ENCODE results near the gene IQGAP1. TPM values are rescaled to one million over a fixed set of nuclear protein-coding genes. Genes with fewer than 3 reads are reported as not detected.

Gene IQGAP1
- total and polyA plus RNA-seq, 8 donors: 178 to 296 (median 222) TPM

DNA sequence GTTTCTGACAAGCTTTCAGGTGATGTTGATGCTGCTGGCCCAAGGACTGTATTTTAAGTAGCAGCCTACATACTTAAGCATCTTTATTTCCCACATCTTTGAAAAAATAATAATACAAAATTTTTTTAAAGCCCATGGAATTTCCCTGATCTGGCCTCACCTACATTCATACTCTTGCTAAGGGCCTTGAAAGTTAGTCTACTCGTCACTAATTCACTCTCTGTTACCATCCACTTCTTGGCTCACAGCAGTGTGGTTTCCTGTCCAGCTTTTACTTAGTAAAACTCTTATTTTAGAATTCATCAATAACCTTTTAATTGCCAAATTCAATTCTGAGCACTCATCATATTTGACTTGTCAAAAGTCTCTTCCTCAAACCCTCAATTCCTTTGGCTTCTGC lies 82.4 kb downstream of the IQGAP1 start:
- intact Hi-C loops (cut with DNase I): no loop called here
- H3K27me3 ChIP-seq: no peaks in the 10 kb centered on the region
- DNase-seq (no peak), ATAC-seq (no peak)
- no peak overlapping the region for H3K27ac ChIP-seq
- TF ChIP-seq, protein P1, sequence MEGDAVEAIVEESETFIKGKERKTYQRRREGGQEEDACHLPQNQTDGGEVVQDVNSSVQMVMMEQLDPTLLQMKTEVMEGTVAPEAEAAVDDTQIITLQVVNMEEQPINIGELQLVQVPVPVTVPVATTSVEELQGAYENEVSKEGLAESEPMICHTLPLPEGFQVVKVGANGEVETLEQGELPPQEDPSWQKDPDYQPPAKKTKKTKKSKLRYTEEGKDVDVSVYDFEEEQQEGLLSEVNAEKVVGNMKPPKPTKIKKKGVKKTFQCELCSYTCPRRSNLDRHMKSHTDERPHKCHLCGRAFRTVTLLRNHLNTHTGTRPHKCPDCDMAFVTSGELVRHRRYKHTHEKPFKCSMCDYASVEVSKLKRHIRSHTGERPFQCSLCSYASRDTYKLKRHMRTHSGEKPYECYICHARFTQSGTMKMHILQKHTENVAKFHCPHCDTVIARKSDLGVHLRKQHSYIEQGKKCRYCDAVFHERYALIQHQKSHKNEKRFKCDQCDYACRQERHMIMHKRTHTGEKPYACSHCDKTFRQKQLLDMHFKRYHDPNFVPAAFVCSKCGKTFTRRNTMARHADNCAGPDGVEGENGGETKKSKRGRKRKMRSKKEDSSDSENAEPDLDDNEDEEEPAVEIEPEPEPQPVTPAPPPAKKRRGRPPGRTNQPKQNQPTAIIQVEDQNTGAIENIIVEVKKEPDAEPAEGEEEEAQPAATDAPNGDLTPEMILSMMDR (IDR thresholded peaks at IDR 0.05): no peak
- peaks cover 0 to 100% of the 10 kb centered on the region in 2 donors for H3K36me3 ChIP-seq
- no peaks in the 10 kb centered on the region for H3K9me3 ChIP-seq
- H3K4me3 ChIP-seq: no peak overlapping the region
- peaks cover 0 to 2% of the 10 kb centered on the region in 2 donors for H3K4me1 ChIP-seq

DNA sequence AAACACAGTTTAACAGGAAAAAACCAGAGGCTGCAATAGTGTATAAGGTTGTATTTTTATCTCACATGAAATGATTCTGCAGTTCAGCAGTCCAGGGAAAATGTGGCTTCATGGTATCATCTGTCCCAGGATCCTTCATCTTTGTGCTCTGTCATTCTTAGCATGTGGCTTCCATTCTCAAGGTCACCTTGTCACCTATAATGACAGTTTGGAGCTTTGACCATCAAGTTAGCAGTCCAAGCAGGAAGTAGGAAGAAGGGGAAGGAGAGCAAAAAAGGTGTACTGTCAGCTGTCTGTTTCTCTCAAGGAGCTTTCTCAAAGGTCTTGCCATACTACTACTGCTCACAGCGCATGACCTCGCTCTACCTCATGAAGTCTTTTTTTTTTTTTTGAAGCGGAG lies 83.1 kb downstream of the IQGAP1 start:
- H3K27ac ChIP-seq: no peak overlapping the region
- intact Hi-C loops (cut with DNase I): no loop called here
- H3K9me3 ChIP-seq: no peaks in the 10 kb centered on the region
- DNase-seq: no peak
- H3K27me3 ChIP-seq: no peaks in the 10 kb centered on the region
- ATAC-seq: no peak
- H3K4me1 ChIP-seq: no peaks in the 10 kb centered on the region
- H3K36me3 ChIP-seq: peaks cover 0 to 100% of the 10 kb centered on the region in 2 donors
- H3K4me3 ChIP-seq: no peak overlapping the region
- TF ChIP-seq, protein P1 (IDR thresholded peaks at IDR 0.05): no peak

DNA sequence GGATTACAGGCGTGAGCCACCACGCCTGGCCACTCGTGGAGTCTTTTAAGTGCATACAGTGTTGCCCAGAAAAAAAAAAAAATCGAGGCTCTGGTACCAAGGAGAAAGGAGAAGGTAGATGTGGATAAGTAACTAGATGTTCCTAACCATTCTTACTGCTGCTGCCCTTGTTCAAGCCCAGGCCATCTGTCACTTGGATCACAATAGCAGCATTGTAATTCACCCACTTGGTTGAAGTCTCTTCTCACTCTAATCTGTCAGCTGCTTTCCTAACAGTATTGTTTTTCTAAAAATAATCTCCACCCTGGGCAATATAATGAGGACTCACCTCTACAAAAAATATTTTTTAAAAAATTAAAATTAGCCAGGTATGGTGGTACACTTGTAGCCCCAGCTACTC lies 83.7 kb downstream of the IQGAP1 start:
- intact Hi-C loops (cut with DNase I): no loop called here
- no peaks in the 10 kb centered on the region for H3K4me1 ChIP-seq
- no peak overlapping the region for H3K4me3 ChIP-seq
- TF ChIP-seq, protein P1 (IDR thresholded peaks at IDR 0.05): no peak
- H3K27ac ChIP-seq: no peak overlapping the region
- DNase-seq (no peak), ATAC-seq (no peak)
- H3K36me3 ChIP-seq: peaks cover 0 to 100% of the 10 kb centered on the region in 2 donors
- H3K9me3 ChIP-seq: no peaks in the 10 kb centered on the region
- H3K27me3 ChIP-seq: no peaks in the 10 kb centered on the region

DNA sequence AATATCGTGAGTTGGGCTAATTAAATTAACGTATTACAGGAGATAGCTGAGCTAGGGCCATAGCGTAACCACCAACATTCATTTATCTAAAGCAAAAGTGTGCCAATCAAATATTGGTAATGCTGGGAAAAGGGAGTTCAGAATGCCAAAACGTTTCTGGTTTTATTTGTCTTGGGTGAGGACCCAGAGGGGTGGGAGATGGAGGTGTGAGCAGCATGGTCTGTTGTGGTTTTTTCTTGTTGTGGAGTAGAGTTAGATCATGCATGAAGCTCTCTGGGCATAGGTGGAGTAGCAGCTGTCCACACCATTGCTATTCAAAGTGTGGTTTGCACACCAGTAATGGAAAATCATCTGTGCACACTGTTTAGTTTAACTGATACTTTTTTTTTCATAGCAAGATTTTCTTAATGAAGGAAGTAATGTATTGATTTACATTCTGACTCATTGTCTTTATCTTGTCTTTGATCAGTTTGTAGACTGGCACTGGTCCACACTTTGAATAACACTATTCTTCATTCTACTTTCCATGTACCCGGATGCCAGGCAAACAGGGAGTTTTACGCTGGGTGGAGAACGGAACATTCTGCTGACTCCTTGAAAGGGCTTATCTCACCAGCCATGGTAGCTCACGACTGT lies 90.9 kb downstream of the IQGAP1 start:
- Histone ChIP-seq H3K36me3 (peaks cover 11 to 100% of the 10 kb centered on the region in 2 donors), H3K27me3 (no peaks in the 10 kb centered on the region), H3K9me3 (no peaks in the 10 kb centered on the region), H3K4me3 (no peak overlapping the region), H3K4me1 (peaks cover 0 to 17% of the 10 kb centered on the region in 2 donors), H3K27ac (peak overlapping the region in 1 of 2 donors; percentile 2)
- DNase-seq (no peak), ATAC-seq (no peak)
- intact Hi-C loops (cut with DNase I): no loop called here
- TF ChIP-seq, protein P1 (IDR thresholded peaks at IDR 0.05): no peak

DNA sequence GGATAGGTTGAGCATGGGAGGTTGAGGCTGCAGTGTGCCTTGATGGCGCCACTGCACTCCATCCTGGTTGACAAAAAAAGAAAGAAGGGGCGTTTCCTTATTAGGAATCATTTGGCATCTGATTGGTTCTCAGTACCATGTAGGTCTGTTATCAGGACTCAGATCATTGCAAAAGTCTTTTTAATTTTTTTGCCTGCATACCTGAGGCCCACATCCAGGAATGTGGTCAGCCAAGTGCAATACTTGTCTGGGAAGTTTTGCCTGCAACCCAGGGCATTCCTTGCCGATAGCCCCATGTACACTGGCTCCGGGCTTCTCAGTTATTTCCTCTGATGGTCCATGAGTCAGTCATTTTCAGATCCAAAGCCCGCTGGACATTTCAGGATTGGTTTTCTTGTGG lies 91.6 kb downstream of the IQGAP1 start:
- intact Hi-C loops (cut with DNase I): loop anchor here in 1 of 2 donors (5.0 kb wide), 1 partner anchor 157 kb away; no protein-coding TSS in a partner anchor
- peaks cover 0 to 17% of the 10 kb centered on the region in 2 donors for H3K4me1 ChIP-seq
- no peak overlapping the region for H3K4me3 ChIP-seq
- no peaks in the 10 kb centered on the region for H3K27me3 ChIP-seq
- TF ChIP-seq, protein P1 (IDR thresholded peaks at IDR 0.05): no peak
- DNase-seq: no peak
- H3K9me3 ChIP-seq: no peaks in the 10 kb centered on the region
- H3K36me3 ChIP-seq: peaks cover 13 to 100% of the 10 kb centered on the region in 2 donors
- ATAC-seq: peak; percentile 85
- H3K27ac ChIP-seq: peak overlapping the region in 1 of 2 donors; percentile 2

Measured in left lung (tissue), 10 donors.